Kidney glomerular epithelial cell (primary cell): ENCODE measurements around the gene PKN1.

Source experiments
- DNase-seq: peaks from one replicate; lab custom pipeline; 2025; lab: John Stamatoyannopoulos, UW

The PKN1 gene

GRCh38 chr19:14467391-14467790 is 34.3 kb downstream of the PKN1 start:
- DNase-seq: no peak

- no peak for DNase-seq
These were observed 34.7 kb downstream of the PKN1 start for GRCh38 chr19:14467816-14468215.

- DNase-seq: no peak
These were observed 37.1 kb downstream of the PKN1 start for GRCh38 chr19:14470031-14470876.

GRCh38 chr19:14471436-14472187 is 38.5 kb downstream of the PKN1 start:
- DNase-seq: no peak

GRCh38 chr19:14472202-14472938 is 39.3 kb downstream of the PKN1 start:
- DNase-seq: no peak

- DNase-seq: no peak
These were observed 40.2 kb downstream of the PKN1 start for GRCh38 chr19:14473073-14473977.

GRCh38 chr19:14473978-14474578 is 41.0 kb downstream of the PKN1 start:
- no peak for DNase-seq

GRCh38 chr19:14474827-14475226 is 41.7 kb downstream of the PKN1 start:
- DNase-seq: no peak

GRCh38 chr19:14475251-14476073 is 42.4 kb downstream of the PKN1 start, which contains the start of gene PTGER1:
TSS of gene PTGER1 (minus strand) at chr19:14475354. CDS start at chr19:14474320, 1,034 bp downstream.
- no peak for DNase-seq

GRCh38 chr19:14476327-14476672 is 43.2 kb downstream of the PKN1 start:
- DNase-seq: no peak

GRCh38 chr19:14476673-14477401 is 43.7 kb downstream of the PKN1 start:
- DNase-seq: no peak

- no peak for DNase-seq
These were observed 44.5 kb downstream of the PKN1 start for GRCh38 chr19:14477418-14478112.

- no peak for DNase-seq
These were observed 45.0 kb downstream of the PKN1 start for GRCh38 chr19:14478113-14478545.

- DNase-seq: no peak
These were observed 46.3 kb downstream of the PKN1 start for GRCh38 chr19:14479309-14479974.

- DNase-seq: no peak
These were observed 47.0 kb downstream of the PKN1 start for GRCh38 chr19:14479975-14480699.

- no peak for DNase-seq
These were observed 47.6 kb downstream of the PKN1 start for GRCh38 chr19:14480700-14481079.

- DNase-seq: no peak
These were observed 49.3 kb downstream of the PKN1 start for GRCh38 chr19:14482172-14482941.
